GM06990 (cell line): Measurements from ENCODE around the gene GALNS.

Source experiments
- DNase-seq: peaks from one replicate; pipeline ENCODE4 v3.0.0-alpha.2; 2011; ENCODE audit not compliant: insufficient read length; ENCODE audit errors: extremely low read depth
- H3K27me3 ChIP-seq: replicated peaks from 2 replicates; pipeline ENCODE4 v1.6.0; 2011; ENCODE audit warnings: low read length; ENCODE audit not compliant: control insufficient read depth, insufficient read depth
- H3K36me3 ChIP-seq: 2 replicates; pipeline ENCODE4 v1.5.1; 2011; ENCODE audit warnings: low read length; ENCODE audit not compliant: control insufficient read depth, insufficient read depth
- H3K4me3 ChIP-seq: replicated peaks from 2 replicates; pipeline ENCODE4 v1.5.1; 2011; ENCODE audit warnings: low read depth, mild to moderate bottlenecking, control low read depth, low read length
- TF ChIP-seq, protein P1 (sequence below): IDR thresholded peaks from 2 replicates; pipeline ENCODE4 v1.5.1; 2011; ENCODE audit warnings: low read length, control low read depth, mild to moderate bottlenecking, inconsistent platforms; ENCODE audit not compliant: insufficient read depth, poor library complexity, severe bottlenecking

The GALNS gene

DNA sequence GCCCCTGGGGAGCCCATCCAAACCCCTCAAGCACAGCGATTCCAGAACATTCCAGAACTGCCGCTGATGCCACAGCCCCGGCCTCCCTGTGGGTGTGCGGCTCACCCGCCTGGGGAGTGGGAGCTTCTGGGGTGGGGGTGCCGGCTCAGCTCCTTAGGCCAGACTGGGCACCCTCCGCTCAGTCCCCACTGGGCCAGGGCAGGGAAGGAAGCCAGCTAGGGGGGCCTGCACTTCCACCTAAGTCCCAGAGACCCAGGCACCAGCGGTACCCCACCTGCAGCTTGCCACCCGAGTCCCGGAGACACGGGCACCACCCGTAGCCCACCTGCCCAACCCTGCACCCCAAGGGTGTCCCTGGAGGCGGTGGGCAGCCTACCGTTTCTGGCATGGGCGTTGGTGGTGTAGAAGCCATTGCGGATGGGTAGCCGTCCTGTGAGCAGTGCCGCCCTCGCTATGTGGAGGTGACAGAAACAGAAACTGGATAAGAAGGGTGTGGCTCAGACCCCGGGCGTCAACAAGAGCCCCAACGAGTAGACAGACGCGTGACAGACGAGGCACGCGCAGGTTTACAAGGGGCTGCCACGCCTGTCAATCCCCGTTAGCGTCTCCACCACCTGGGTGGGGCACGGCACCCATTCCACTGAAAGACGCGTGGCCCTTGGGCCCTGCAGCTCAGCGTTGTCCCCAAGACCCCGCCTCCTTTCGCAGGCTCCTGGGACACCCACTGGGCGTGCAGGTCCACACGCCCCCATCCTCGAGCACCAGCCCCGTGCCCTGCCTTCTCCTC, 15.0 kb downstream of the GALNS start:
- DNase-seq = no peak
- peaks cover 8% of the 10 kb centered on the region for H3K36me3 ChIP-seq
- H3K27me3 ChIP-seq = no peaks in the 10 kb centered on the region
- TF ChIP-seq, protein P1, sequence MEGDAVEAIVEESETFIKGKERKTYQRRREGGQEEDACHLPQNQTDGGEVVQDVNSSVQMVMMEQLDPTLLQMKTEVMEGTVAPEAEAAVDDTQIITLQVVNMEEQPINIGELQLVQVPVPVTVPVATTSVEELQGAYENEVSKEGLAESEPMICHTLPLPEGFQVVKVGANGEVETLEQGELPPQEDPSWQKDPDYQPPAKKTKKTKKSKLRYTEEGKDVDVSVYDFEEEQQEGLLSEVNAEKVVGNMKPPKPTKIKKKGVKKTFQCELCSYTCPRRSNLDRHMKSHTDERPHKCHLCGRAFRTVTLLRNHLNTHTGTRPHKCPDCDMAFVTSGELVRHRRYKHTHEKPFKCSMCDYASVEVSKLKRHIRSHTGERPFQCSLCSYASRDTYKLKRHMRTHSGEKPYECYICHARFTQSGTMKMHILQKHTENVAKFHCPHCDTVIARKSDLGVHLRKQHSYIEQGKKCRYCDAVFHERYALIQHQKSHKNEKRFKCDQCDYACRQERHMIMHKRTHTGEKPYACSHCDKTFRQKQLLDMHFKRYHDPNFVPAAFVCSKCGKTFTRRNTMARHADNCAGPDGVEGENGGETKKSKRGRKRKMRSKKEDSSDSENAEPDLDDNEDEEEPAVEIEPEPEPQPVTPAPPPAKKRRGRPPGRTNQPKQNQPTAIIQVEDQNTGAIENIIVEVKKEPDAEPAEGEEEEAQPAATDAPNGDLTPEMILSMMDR = no peak
- no peak overlapping the region for H3K4me3 ChIP-seq

GRCh38 chr16:88840600-88841215, 16.0 kb downstream of the GALNS start:
- TF ChIP-seq, protein P1 = no peak
- no peaks in the 10 kb centered on the region for H3K27me3 ChIP-seq
- peaks cover 8% of the 10 kb centered on the region for H3K36me3 ChIP-seq
- H3K4me3 ChIP-seq = no peak overlapping the region
- DNase-seq = no peak

DNA sequence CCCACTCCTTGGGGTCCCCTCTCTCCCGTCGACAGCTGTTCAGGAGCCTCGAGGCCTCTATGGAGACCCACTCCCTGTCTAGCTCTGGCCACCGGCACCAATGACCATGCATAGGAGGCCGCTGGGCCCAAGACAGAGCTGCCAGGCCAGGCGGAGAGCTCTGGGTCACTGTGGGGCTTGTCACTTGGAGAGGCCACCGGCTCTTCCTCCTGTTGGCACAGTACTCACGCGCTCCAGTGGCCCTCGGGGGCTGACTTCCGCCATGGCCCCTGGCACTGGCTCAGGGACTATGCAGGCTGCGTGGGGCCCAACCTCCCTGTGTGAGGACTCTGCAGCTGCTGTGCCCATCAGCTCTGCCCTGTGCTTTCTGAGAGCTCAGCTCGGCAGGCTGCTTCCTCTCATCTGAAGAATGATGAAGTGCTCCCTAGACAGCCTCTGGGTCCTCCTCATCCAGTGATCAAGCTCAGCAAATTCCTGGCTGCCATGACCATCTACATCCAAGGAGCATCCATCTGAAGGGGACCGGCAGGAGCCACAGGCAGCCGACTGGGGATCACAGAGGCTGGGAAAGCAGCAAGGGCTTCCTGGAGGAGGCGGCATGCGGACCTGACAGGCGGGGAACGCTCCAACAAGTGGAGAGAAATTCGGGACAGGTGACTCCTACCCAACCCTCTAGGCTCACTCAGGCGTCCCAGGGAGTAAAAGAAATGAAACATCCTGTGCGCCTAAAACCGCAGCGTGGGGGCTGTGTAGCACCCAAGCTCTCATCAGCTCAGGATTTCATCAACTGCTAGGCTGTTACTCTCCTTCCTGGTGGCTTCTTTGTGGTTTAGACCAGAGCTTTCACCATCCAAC, 16.8 kb downstream of the GALNS start:
- TF ChIP-seq, protein P1 = no peak
- Histone ChIP-seq H3K36me3 (peaks cover 8% of the 10 kb centered on the region), H3K27me3 (no peaks in the 10 kb centered on the region), H3K4me3 (no peak overlapping the region)
- DNase-seq = no peak

- TF ChIP-seq, protein P1 = no peak
- Histone ChIP-seq H3K27me3 (no peaks in the 10 kb centered on the region), H3K4me3 (no peak overlapping the region), H3K36me3 (peaks cover 8% of the 10 kb centered on the region)
- DNase-seq = no peak
Measured at GRCh38 chr16:88839026-88839529, 17.7 kb downstream of the GALNS start.

DNA sequence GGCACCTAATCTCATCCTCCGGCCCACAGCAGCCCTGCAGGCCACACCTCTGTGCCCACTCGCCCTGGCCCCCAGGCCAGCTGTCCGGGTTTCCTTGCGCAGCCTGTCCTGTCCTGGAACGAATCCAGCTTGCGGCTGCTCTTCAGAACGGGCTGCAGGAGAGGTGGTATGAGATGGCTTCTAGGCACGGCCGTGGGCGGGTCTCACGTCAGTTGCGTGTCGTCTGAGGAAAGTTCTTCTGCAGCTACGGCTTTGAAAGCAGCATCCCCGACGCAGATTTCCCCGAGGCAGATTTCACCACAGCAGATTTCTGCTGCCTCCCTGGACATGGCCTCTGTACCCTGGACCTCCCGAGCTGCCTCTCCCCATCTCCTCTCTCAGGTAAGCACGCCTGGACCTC, 18.2 kb downstream of the GALNS start:
- no peak overlapping the region for H3K4me3 ChIP-seq
- TF ChIP-seq, protein P1 = no peak
- no peak for DNase-seq
- no peaks in the 10 kb centered on the region for H3K27me3 ChIP-seq
- H3K36me3 ChIP-seq = peaks cover 8% of the 10 kb centered on the region
